Measurements from ENCODE around the gene WFDC5. TPM values are rescaled to one million over a fixed set of nuclear protein-coding genes. Genes with fewer than 3 reads are reported as not detected.

Gene WFDC5
- total and polyA plus RNA-seq, 9 of the 15 experiments (the other 6 are each of a cell fraction or from before 2014, with no cell fraction given) = not detected

- ATAC-seq = no peak
- no peak for DNase-seq (ENCODE audit: extremely low read depth in 1 of 4, low spot score in 3 of 4)
- Histone ChIP-seq H3K4me2 (ENCODE audit: insufficient read depth, low read length) (no peak overlapping the region), H3K4me3 (no peak overlapping the region), H3K27me3 (ENCODE audit: control insufficient read depth in 2 of 2, insufficient read depth in 2 of 2, low read length in 2 of 2) (no peaks in the 10 kb centered on the region), H2AFZ (ENCODE audit: low read depth, low read length) (no peak overlapping the region), H3K79me2 (ENCODE audit: control insufficient read depth, insufficient read depth, low read length) (no peaks in the 10 kb centered on the region), H3K27ac (ENCODE audit: extremely low read depth, low read depth, low read length) (no peak overlapping the region), H3K4me1 (replicated peaks in 1 of 2; ENCODE audit: control insufficient read depth in 2 of 2, insufficient read depth in 2 of 2, low read length in 2 of 2) (no peaks in the 10 kb centered on the region), H3K36me3 (ENCODE audit: control insufficient read depth, insufficient read depth, low read length) (no peaks in the 10 kb centered on the region), H3K9ac (ENCODE audit: insufficient read depth in 1 of 2, low read depth in 2 of 2, low read length in 2 of 2) (no peak overlapping the region), H3K9me1 (ENCODE audit: control insufficient read depth, insufficient read depth, low read length) (no peaks in the 10 kb centered on the region), H3K9me3 (replicated peaks; ENCODE audit: control insufficient read depth, insufficient read depth, low read depth, low read length) (no peaks in the 10 kb centered on the region), H4K20me1 (replicated peaks; ENCODE audit: control insufficient read depth, insufficient read depth, low read length) (no peaks in the 10 kb centered on the region)
- WGBS (ENCODE audit: insufficient coverage, low coverage, missing lambda C conversion rate) = 0% methylated on average over 2 of the region's 2 CpGs
- in situ Hi-C loops (cut with MboI) (no loop called here), intact Hi-C loops (cut with micrococcal nuclease) (no loop called here)
- ChIA-PET CTCF (ENCODE audit: low intra/inter-chr PET ratio) (no interaction called here), POLR2A (no interaction called here)
- BruUV-seq (replicated peaks) = no TSS peak
- no peak for FAIRE-seq
- no peak for TF ChIP-seq POLR2H (tag; IDR thresholded peaks at IDR 0.05; ENCODE audit: low read depth)
- no peak for TF ChIP-seq PKNOX1 (IDR thresholded peaks at IDR 0.05)
- TF ChIP-seq SNAPC5 (CRISPR knock-in tag; IDR thresholded peaks at IDR 0.05) = no peak
- TF ChIP-seq ILK (tag; IDR thresholded peaks at IDR 0.05; ENCODE audit: borderline replicate concordance, low read depth) = no peak
- TF ChIP-seq ZNF224 (CRISPR knock-in tag; IDR thresholded peaks at IDR 0.05) = no peak
- no peak for TF ChIP-seq TBL1XR1 (IDR thresholded peaks at IDR 0.05; ENCODE audit: low read length in 2 of 2)
- TF ChIP-seq TRIM28 (IDR thresholded peaks at IDR 0.05) = no peak
- no peak for TF ChIP-seq GTF2A2 (tag; IDR thresholded peaks at IDR 0.05)
- TF ChIP-seq IFI16 (CRISPR knock-in tag; IDR thresholded peaks at IDR 0.05) = no peak
- no peak for TF ChIP-seq KHSRP (IDR thresholded peaks at IDR 0.05)
- TF ChIP-seq ZNF583 (CRISPR knock-in tag; IDR thresholded peaks at IDR 0.05) = no peak
- TF ChIP-seq PTTG1 (tag; IDR thresholded peaks at IDR 0.05; ENCODE audit: low read depth) = no peak
- TF ChIP-seq ZBTB43 (CRISPR knock-in tag; IDR thresholded peaks at IDR 0.05) = no peak
- TF ChIP-seq ZNF232 (CRISPR knock-in tag; IDR thresholded peaks at IDR 0.05) = no peak
- no peak for TF ChIP-seq RAD21 (CRISPR knock-in tag; conservative IDR thresholded peaks at IDR 0.05 in 1 of 2, IDR thresholded peaks at IDR 0.05 in 1 of 2)
- TF ChIP-seq ZNF507 (tag; conservative IDR thresholded peaks at IDR 0.05) = no peak
- TF ChIP-seq MITF (IDR thresholded peaks at IDR 0.05) = no peak
- no peak for TF ChIP-seq ZFP1 (CRISPR knock-in tag; IDR thresholded peaks at IDR 0.05)
These were observed 41.7 kb upstream of the WFDC5 start for GRCh38 chr20:45156713-45157112.

Data from K562 (cell line).